Measurements from ENCODE around the gene INTS15. TPM values are rescaled to one million over a fixed set of nuclear protein-coding genes. Genes with fewer than 3 reads are reported as not detected.
"Not testable (repeated sequence)": the region's sequence is repeated elsewhere in the genome, so short reads cannot be mapped to it uniquely, and the experiment has no call there.

Gene INTS15
- total RNA-seq, 1 experiment from 2014 or later: 46.8 TPM

DNA sequence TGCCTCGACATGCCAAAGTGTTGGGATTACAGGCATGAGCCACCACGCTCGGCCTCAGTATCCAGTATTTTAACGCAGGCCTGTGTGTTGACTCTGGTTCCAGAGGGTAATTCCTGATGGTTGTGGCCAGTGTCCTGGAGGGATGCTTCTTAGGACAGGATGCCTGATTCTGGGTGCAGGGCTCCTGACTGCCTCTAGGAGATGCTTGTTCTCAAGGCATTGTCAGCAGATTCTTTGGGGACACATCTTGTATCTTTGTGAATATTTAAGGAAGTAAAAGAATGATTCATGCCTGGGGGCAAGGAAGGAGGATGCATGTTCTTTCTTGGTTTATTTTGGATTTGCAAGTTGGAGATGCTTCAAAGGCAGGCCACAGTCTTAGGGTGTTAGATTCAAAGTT lies 10.4 kb upstream of the INTS15 start:
- peaks cover 12% of the 10 kb centered on the region; the same call in 1 of the 2 replicates for H3K36me3 ChIP-seq (ENCODE audit: control insufficient read depth, insufficient read depth, low read length)
- no peaks in the 10 kb centered on the region for H3K27me3 ChIP-seq (ENCODE audit: control insufficient read depth, insufficient read depth, low read length)
- ATAC-seq: no peak
- intact Hi-C loops (cut with micrococcal nuclease; ENCODE audit: unreplicated experiment) (no loop called here), in situ Hi-C loops (cut with HindIII; ENCODE audit: low pct_unique_long_range_greater_than_20kb, low sequenced_read_pairs) (no loop called here)
- DNase-seq (ENCODE audit: low read depth, low spot score): no peak
- no peak overlapping the region for H3K27ac ChIP-seq (ENCODE audit: low read length)
- ChIA-PET CTCF (no interaction called here), POLR2A (no interaction called here)
- no peak overlapping the region for H3K4me3 ChIP-seq (ENCODE audit: low read depth in 2 of 2, low read length in 2 of 2)
- H3K4me1 ChIP-seq (ENCODE audit: control insufficient read depth, insufficient read depth, low read length): peaks cover 17% of the 10 kb centered on the region
- no peak for TF ChIP-seq SIN3A (IDR thresholded peaks at IDR 0.05; ENCODE audit: borderline replicate concordance, insufficient read depth, low read depth, low read length)
- no peak for TF ChIP-seq TCF7L2 (IDR thresholded peaks at IDR 0.05; ENCODE audit: low read depth, low read length)
- TF ChIP-seq, protein P1, sequence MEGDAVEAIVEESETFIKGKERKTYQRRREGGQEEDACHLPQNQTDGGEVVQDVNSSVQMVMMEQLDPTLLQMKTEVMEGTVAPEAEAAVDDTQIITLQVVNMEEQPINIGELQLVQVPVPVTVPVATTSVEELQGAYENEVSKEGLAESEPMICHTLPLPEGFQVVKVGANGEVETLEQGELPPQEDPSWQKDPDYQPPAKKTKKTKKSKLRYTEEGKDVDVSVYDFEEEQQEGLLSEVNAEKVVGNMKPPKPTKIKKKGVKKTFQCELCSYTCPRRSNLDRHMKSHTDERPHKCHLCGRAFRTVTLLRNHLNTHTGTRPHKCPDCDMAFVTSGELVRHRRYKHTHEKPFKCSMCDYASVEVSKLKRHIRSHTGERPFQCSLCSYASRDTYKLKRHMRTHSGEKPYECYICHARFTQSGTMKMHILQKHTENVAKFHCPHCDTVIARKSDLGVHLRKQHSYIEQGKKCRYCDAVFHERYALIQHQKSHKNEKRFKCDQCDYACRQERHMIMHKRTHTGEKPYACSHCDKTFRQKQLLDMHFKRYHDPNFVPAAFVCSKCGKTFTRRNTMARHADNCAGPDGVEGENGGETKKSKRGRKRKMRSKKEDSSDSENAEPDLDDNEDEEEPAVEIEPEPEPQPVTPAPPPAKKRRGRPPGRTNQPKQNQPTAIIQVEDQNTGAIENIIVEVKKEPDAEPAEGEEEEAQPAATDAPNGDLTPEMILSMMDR (IDR thresholded peaks at IDR 0.05): no peak
- no peak for TF ChIP-seq POLR2AphosphoS5 (IDR thresholded peaks at IDR 0.05; ENCODE audit: low read depth, low read length)
- TF ChIP-seq, protein P2, sequence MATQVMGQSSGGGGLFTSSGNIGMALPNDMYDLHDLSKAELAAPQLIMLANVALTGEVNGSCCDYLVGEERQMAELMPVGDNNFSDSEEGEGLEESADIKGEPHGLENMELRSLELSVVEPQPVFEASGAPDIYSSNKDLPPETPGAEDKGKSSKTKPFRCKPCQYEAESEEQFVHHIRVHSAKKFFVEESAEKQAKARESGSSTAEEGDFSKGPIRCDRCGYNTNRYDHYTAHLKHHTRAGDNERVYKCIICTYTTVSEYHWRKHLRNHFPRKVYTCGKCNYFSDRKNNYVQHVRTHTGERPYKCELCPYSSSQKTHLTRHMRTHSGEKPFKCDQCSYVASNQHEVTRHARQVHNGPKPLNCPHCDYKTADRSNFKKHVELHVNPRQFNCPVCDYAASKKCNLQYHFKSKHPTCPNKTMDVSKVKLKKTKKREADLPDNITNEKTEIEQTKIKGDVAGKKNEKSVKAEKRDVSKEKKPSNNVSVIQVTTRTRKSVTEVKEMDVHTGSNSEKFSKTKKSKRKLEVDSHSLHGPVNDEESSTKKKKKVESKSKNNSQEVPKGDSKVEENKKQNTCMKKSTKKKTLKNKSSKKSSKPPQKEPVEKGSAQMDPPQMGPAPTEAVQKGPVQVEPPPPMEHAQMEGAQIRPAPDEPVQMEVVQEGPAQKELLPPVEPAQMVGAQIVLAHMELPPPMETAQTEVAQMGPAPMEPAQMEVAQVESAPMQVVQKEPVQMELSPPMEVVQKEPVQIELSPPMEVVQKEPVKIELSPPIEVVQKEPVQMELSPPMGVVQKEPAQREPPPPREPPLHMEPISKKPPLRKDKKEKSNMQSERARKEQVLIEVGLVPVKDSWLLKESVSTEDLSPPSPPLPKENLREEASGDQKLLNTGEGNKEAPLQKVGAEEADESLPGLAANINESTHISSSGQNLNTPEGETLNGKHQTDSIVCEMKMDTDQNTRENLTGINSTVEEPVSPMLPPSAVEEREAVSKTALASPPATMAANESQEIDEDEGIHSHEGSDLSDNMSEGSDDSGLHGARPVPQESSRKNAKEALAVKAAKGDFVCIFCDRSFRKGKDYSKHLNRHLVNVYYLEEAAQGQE (IDR thresholded peaks at IDR 0.05; ENCODE audit: insufficient read depth in 1 of 2, low read depth in 2 of 2, low read length in 1 of 2): no peak
- no TSS peak for BruUV-seq (replicated peaks)
- no peaks in the 10 kb centered on the region for H3K9me3 ChIP-seq (ENCODE audit: control insufficient read depth, insufficient read depth, low read depth, low read length)

- H3K27me3 ChIP-seq (ENCODE audit: control insufficient read depth, insufficient read depth, low read length); POLR2A ChIA-PET; CTCF ChIA-PET; H3K9me3 ChIP-seq (ENCODE audit: control insufficient read depth, insufficient read depth, low read depth, low read length); ATAC-seq; H3K4me3 ChIP-seq (ENCODE audit: low read depth in 2 of 2, low read length in 2 of 2); intact Hi-C loops (cut with micrococcal nuclease; ENCODE audit: unreplicated experiment); in situ Hi-C loops (cut with HindIII; ENCODE audit: low pct_unique_long_range_greater_than_20kb, low sequenced_read_pairs); DNase-seq (ENCODE audit: low read depth, low spot score); H3K27ac ChIP-seq (ENCODE audit: low read length); H3K4me1 ChIP-seq (ENCODE audit: control insufficient read depth, insufficient read depth, low read length); BruUV-seq (replicated peaks): not testable (repeated sequence)
- H3K36me3 ChIP-seq (ENCODE audit: control insufficient read depth, insufficient read depth, low read length): peaks cover 12% of the 10 kb centered on the region; the same call in 1 of the 2 replicates
Observed at GRCh38 chr7:6585746-6586432, 3.9 kb upstream of the INTS15 start.

DNA sequence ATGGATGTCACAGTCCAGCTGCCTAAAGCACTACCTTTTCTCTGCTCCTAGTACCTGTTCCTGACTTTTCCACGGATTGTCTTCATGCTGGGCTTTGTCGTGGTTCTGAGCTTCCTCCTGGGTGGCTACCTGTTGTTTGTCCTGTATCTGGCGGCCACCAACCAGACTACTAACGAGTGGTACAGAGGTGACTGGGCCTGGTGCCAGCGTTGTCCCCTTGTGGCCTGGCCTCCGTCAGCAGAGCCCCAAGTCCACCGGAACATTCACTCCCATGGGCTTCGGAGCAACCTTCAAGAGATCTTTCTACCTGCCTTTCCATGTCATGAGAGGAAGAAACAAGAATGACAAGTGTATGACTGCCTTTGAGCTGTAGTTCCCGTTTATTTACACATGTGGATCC lies 1.3 kb upstream of the INTS15 start:
- POLR2A ChIA-PET: no interaction called here
- Histone ChIP-seq H3K4me1 (ENCODE audit: control insufficient read depth, insufficient read depth, low read length) (peaks cover 8% of the 10 kb centered on the region), H3K9me3 (ENCODE audit: control insufficient read depth, insufficient read depth, low read depth, low read length) (no peaks in the 10 kb centered on the region), H3K4me3 (ENCODE audit: low read depth in 2 of 2, low read length in 2 of 2) (no peak overlapping the region), H3K36me3 (ENCODE audit: control insufficient read depth, insufficient read depth, low read length) (peaks cover under 1% of the 10 kb centered on the region; the same call in 1 of the 2 replicates), H3K27ac (ENCODE audit: low read length) (no peak overlapping the region), H3K27me3 (ENCODE audit: control insufficient read depth, insufficient read depth, low read length) (no peaks in the 10 kb centered on the region)
- no TSS peak for BruUV-seq (replicated peaks)
- TF ChIP-seq POLR2AphosphoS5 (IDR thresholded peaks at IDR 0.05; ENCODE audit: low read depth, low read length) (no peak), TCF7L2 (IDR thresholded peaks at IDR 0.05; ENCODE audit: low read depth, low read length) (no peak), SIN3A (IDR thresholded peaks at IDR 0.05; ENCODE audit: borderline replicate concordance, insufficient read depth, low read depth, low read length) (no peak)
- TF ChIP-seq, protein P1 (IDR thresholded peaks at IDR 0.05): no peak
- TF ChIP-seq, protein P2 (IDR thresholded peaks at IDR 0.05; ENCODE audit: insufficient read depth in 1 of 2, low read depth in 2 of 2, low read length in 1 of 2): no peak
- CTCF ChIA-PET: interaction anchor here (0.6 kb wide), 1 partner anchor 22 kb away, joined by 3 read pairs; no protein-coding TSS in a partner anchor
- no peak for ATAC-seq
- DNase-seq (ENCODE audit: low read depth, low spot score): no peak
- intact Hi-C loops (cut with micrococcal nuclease; ENCODE audit: unreplicated experiment): no loop called here
- in situ Hi-C loops (cut with HindIII; ENCODE audit: low pct_unique_long_range_greater_than_20kb, low sequenced_read_pairs): no loop called here
